Stimulated activated CD8-positive, alpha-beta memory T cell treated with anti-CD3 and anti-CD28 coated beads, Interleukin-12 subunit alpha, Interleukin-12 subunit beta, amount 100 ng/mL, for 1 hour (primary cell): ENCODE measurements around the gene ZDHHC6.
"Not testable (repeated sequence)": the region's sequence is repeated elsewhere in the genome, so short reads cannot be mapped to it uniquely, and the experiment has no call there.

ENCODE experiments used
- DNase-seq: peaks from one replicate; pipeline ENCODE4 v3.0.0-alpha.2; 2020; ENCODE audit warnings: low read depth

ZDHHC6 gene

DNA sequence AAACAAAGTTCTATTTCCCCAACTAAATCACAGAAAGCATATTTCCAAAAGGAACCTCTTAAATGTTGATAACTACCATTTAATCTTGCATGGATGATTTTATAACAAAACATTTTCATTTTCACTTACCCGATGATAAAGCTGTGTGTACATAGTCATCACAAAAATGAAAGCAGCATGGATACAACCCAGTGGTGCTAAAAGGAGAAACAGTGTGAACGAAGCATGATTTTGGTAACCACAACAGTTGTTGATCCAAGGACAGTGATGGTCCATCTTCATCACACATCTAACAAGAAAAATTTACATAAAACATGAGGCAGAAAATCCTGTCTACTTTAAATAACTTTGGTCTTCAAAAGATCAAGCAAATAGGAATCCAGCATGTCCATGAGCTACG, 4.7 kb downstream of the ZDHHC6 start:
- DNase-seq, result no peak

DNA sequence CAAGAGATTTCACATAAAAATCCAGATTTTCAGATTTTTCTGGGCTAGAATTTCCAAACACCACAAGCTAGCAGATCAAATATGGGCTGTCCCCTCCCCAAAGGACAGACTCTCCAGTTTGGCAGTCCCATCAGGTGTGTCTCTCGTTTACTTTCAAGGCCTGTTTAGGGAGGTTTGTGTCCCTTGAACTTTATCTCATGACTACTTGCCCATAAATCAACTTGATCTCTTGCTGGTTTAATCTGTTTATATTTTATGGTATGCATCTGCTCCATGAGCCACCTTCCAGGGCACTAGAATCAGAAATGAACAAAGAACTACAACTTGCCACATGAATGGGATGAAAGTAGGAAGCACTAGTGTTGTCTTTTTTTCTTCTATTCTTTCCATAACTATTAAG, 5.2 kb downstream of the ZDHHC6 start:
- DNase-seq, result no peak

DNA sequence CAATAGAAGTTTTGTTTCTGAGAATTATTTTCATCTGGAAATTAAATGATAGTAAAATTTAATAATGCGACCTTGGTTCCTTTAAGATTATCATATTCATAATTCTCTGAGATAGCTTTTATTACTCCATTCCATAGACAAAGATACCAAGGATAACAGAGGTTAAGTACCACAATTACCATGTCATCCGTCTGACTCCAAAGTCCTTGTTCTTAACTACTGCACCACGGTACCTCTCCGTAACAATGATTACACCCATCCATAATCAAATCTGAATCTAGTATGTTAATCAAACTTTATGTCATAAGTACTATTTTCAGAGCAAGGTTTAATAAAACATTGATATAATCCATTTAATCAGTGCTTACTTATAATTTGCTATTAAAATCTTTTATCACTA, 8.4 kb downstream of the ZDHHC6 start:
- no peak for DNase-seq

- no peak for DNase-seq
These were observed 11.6 kb downstream of the ZDHHC6 start for GRCh38 chr10:112434988-112435619.

DNA sequence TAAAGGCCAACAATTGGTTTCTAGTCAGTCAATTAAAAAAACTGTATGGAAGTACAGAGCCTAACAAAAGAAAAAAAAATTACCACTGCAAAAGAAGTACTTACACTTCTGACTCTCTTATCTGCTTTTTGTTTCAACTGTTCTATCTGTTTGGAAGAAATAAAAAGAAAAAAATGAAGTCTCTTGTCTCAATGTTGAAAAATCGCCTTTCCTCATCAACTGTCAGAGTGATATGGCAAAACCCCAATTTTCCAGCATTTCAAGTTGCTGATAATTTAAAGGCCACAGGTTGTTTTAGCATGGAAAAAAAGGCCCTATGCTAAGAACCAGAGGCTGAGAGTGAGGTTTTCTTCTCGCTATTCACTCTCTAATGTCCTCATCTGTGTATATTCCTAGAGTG, 13.6 kb downstream of the ZDHHC6 start:
- no peak for DNase-seq

- no peak for DNase-seq
These were observed 17.0 kb downstream of the ZDHHC6 start for GRCh38 chr10:112429654-112430230.

DNA sequence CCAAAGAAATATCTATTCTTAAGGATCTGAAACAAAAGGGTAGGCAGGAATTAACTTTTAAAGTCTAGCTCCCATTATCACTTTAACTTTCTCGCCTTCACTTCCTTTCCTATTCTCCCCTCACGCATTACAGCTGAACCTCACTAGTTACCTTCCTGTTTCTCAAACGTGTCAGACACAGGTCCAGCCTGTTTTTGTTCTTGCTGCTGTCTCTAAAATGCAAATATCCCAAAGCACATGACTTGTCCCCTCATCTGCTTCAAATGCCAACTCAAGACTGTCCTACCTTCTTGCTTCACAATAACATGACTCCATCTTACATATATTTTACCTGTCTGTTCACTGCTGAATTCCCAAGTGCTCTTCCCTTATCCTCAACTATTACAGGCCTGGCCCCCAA, 17.6 kb downstream of the ZDHHC6 start:
- no peak for DNase-seq

GRCh38 chr10:112426111-112426510, 20.6 kb downstream of the ZDHHC6 start:
- DNase-seq, result no peak

DNA sequence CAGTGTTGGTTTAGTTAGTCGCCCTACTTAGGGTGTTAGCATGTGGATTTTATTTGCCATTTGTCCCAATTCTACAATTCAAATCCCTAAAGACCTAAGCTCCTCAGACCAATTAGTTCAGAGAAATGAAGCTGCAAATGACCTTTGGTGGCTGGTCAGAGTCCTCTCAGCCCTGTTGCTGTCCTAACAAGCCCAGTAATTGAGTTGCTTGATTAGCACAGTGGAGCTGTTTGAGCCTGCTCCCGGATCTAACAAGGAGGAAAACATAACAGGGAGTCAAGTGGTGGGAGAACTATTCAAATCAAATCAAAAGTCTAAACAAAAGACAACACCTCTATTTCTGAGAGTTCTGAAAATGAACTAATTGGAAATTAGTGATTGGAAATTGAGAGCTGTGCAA, 22.1 kb downstream of the ZDHHC6 start:
- no peak for DNase-seq

GRCh38 chr10:112421731-112422130, 25.0 kb downstream of the ZDHHC6 start:
- DNase-seq, result no peak

DNA sequence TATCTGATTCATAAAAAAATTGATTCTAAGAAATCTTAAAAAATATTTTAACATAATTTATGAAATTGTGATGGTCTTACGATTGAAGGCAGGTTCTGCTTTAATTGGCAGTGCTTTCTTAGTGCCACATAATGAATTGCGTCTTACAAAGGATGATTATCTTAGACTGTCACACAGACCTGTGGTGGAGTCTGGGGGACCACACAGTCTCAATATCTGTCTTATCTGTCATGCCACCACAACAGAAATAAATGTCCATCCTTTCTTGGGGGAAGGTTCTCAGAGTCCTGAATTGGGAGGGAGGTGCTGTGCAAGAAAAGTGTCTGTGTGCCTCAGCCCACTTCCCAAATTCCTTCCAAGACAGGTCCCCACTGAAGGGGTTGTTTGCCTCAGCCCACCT, 34.0 kb downstream of the ZDHHC6 start:
- no peak for DNase-seq

- no peak for DNase-seq
These were observed 37.0 kb downstream of the ZDHHC6 start for GRCh38 chr10:112409755-112410154.

DNA sequence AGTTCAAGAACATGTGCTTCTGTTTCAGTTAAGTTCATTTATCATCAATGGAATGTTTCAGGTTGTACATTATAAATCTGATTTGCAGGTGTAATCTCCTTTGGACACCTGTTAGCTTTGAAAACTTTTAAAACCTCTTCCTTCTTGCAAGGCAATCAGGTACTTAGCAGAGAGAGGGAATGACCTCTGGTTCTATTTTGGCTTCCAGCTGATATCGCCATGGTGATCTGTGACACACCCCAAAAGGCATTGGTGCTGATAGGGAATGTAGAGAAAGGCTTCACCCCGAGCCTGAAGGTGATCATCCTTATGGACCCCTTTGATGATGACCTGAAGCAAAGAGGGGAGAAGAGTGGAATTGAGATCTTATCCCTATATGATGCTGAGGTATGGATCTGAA, 37.4 kb downstream of the ZDHHC6 start:
- DNase-seq, result no peak

GRCh38 chr10:112407696-112408095, 39.0 kb downstream of the ZDHHC6 start:
- no peak for DNase-seq

DNA sequence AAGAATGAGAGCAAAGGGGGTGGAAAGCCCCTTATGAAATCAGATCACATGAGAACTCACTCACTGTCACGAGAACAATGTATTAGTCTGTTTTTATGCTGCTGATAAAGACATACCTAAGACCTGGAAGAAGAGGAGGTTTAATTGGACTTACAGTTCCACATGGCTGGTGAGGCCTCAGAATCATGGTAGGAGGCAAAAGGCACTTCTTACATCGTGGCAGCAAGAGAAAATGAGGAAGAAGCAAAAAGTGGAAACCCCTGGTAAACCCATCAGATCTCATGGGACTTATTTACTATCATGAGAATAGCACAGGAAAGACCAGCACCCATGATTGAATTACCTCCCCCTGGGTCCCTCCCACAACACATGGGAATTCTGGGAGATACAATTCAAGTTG, 39.9 kb downstream of the ZDHHC6 start:
- not testable (repeated sequence) for DNase-seq

DNA sequence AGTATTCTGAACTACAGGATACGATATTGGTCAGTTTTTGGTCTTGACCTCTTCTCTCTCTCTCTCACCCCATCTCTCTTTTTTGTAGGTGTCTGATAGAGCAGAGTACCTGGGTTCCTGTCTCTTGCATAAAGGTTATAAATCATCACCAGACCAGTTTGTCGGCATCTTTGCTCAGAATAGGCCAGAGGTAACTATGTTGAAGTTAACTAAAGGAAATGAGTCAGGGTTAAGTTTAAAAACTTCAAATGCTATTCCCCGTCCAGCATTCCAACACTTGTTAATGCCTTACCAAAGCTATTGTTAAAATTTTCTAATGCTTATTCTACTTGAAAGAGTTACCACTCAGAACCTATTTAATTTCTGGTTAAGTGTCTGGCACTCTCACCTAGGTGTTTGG, 42.1 kb downstream of the ZDHHC6 start:
- DNase-seq, result no peak

DNA sequence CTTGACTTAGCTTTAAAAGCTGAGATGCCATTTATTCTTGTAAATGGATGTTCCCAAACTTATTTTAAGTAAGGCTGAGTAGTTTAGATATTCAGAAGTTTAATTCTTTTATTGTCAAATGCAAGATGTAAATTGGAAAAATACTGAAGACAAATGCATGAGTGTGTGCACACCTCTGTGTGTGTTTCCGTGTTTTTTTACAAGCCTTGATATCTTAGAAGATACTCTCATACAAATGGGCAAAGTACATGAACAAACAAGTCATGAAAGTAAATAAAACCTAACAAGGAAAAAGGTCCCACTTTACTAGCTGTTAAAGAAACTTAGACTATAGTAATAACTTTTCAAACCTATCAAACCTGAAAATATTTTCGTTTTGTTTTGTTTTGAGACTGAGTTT, 43.8 kb downstream of the ZDHHC6 start:
- DNase-seq, result no peak

DNA sequence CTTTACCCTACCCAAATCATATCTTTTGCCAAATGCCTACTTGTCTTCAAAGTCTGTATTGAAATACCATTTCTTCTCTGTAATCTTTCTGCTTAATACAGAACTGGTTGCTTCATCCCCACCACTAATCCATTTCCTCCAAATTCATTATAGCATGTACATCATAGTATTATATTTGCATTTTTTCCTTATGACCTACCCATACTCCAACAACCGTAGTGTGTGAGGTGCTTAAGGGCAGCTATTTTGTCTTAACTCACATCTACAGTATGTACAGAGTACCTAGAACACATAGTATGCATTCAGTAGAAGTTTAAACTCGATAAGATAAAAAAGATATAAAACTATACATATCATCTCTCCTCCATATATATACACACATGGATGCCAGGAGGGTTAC, 49.1 kb downstream of the ZDHHC6 start:
- no peak for DNase-seq

DNA sequence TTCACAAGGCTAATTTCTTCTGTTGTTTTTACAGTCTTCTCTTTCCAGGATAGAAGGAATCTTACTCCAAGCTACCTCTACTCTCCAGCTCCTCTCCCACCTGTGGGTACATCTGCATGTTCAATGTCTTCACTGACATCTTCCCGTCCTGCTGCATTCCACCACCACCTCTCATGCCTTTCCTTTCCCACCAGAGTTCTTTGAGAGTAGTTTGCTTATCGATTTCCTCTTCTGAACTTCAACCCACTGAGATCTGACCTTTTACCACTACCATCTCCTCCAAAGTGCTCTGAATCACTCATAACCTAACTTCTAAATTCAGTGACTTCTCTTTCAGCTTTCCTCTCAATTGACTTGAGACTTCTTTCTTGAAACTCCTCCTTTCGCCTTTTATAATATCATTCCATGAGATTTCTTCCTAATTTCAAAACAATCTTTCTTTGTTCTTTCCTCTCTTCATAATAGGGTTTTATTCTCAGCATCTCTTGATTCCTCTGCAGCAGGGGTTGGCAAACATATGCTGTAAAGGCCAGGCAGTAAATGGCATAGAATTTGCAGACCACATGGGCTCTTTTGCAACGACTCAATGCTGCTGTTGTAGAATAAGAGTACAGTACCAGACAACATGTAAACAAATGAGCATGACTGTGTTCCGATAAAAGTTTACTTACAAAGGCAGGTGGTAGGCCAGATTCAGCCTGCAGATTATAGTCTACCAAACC, 50.7 kb downstream of the ZDHHC6 start:
- no peak for DNase-seq

DNA sequence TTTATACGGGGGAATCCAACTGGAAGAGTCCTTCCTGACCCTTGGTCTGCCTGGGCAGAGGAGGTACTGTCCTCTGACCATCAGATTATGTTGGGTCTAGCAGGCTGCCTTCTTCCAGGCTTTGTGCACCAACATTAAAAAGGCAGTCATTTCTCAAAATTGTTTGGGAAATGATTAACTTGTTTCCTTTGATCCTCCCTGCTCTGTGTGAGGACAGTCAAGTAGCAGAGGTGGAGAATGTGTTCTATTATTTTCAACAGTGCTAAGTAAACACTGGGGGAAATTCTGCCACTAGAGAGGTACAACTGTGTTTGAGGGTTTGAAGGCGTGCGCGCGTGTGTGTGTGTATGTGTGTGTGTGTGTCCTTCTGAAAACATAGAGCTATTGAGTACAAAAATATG, 52.2 kb downstream of the ZDHHC6 start:
- no peak for DNase-seq

- DNase-seq, result no peak
These were observed 52.9 kb downstream of the ZDHHC6 start for GRCh38 chr10:112393827-112394226.

- DNase-seq, result no peak
These were observed 53.4 kb downstream of the ZDHHC6 start for GRCh38 chr10:112393341-112393740.

DNA sequence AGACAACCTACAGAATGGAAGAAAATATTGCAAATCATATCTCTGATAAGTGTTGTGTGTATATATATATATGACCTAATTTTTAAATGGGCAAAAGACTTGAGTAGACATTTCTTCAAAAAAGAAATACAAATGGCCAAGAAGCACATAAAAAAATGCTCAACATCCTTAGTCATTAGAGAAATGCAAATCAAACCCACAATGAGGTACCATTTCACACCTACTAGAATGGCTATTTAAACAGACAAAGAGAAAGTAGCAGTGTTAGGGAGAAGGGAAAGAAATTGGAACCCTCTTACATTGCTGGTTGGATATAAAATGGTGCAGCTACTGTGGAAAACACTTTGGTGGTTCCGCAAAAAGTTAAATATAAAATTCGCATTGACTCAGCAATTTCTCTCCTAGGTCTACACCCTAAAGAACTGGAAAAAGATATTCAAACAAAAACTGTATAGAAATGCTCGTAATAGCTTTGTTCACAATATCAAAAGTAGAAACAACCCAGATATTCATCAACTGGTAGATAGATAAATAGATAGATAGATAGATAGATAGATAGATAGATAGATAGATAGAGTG, 56.5 kb downstream of the ZDHHC6 start:
- DNase-seq, result no peak
